Thoracic aorta (tissue), 2 donors: ENCODE results near the gene APOBEC3C. TPM values are rescaled to one million over a fixed set of nuclear protein-coding genes. Genes with fewer than 3 reads are reported as not detected.
"Not testable (repeated sequence)": the region's sequence is repeated elsewhere in the genome, so short reads cannot be mapped to it uniquely, and the experiment has no call there.

ENCODE experiments used
- ATAC-seq: fragments of 150-250 bp; one replicate; pipeline ENCODE4 v1.8.0; 2017; ENCODE audit warnings: low read depth; ENCODE audit not compliant: insufficient number of reproducible peaks, low FRiP score
- DNase-seq: peaks from one replicate; pipeline ENCODE4 v3.0.0-alpha.2; 2020; ENCODE audit warnings: low spot score
- H3K27ac ChIP-seq, 2 donors: fragments of 200-600 bp; sonication (generic); 1 replicate in 1 of 2; 2 replicates in 1 of 2; pipeline ENCODE4 v1.5.1; 2016; ENCODE audit warnings: mild to moderate bottlenecking in 2 of 2, moderate library complexity in 2 of 2
- H3K27me3 ChIP-seq: fragments of 200-600 bp; sonication (generic); replicated peaks from 2 replicates; pipeline ENCODE4 v1.6.0; 2016; ENCODE audit warnings: mild to moderate bottlenecking; ENCODE audit not compliant: insufficient read depth
- H3K36me3 ChIP-seq: fragments of 200-600 bp; sonication (generic); one replicate; pipeline ENCODE4 v1.5.1; 2016
- H3K4me1 ChIP-seq, 2 donors: fragments of 200-600 bp; sonication (generic); 1 replicate in 1 of 2; 2 replicates in 1 of 2; pipeline versions ENCODE4 v1.5.1 to v1.6.0; 2016; ENCODE audit warnings: low read depth in 2 of 2, mild to moderate bottlenecking in 1 of 2; ENCODE audit not compliant: control insufficient read depth in 1 of 2
- H3K4me3 ChIP-seq: fragments of 200-600 bp; sonication (generic); 2 replicates; pipeline ENCODE4 v1.5.1; 2016; ENCODE audit warnings: mild to moderate bottlenecking
- H3K9me3 ChIP-seq: fragments of 200-600 bp; sonication (generic); 2 replicates; pipeline ENCODE4 v1.5.1; 2016
- CTCF ChIP-seq: fragments of 200-600 bp; sonication (generic); IDR thresholded peaks from one replicate; pipeline ENCODE4 v1.5.1; 2019; ENCODE audit warnings: antibody characterized with exemption
- total RNA-seq, 2 donors: library from RNA; depleted of rRNA; stranded (reverse); fragments of >200 nt; gene quantifications; one replicate each; pipeline versions ENCODE4 v1.1.0 to v1.2.3, GENCODE V29; 2016

APOBEC3C gene
- total RNA-seq, 2 donors from 2014 or later: 5.5 to 22.3 TPM

- H3K4me3 ChIP-seq: no peak overlapping the region
- ATAC-seq (no peak), DNase-seq (no peak)
- no peaks in the 10 kb centered on the region for H3K9me3 ChIP-seq
- no peak overlapping the region for H3K27ac ChIP-seq
- H3K36me3 ChIP-seq: no peaks in the 10 kb centered on the region
- no peak for TF ChIP-seq CTCF
- peaks cover 9 to 16% of the 10 kb centered on the region in 2 donors for H3K4me1 ChIP-seq
- no peaks in the 10 kb centered on the region for H3K27me3 ChIP-seq
Measured at GRCh38 chr22:39016592-39016991, 2.5 kb downstream of the APOBEC3C start.

- no peak for DNase-seq
- H3K27ac ChIP-seq: no peak overlapping the region
- H3K27me3 ChIP-seq: no peaks in the 10 kb centered on the region
- H3K4me1 ChIP-seq: peaks cover 12 to 19% of the 10 kb centered on the region in 2 donors
- no peak for ATAC-seq
- no peaks in the 10 kb centered on the region for H3K9me3 ChIP-seq
- H3K4me3 ChIP-seq: no peak overlapping the region
- no peak for TF ChIP-seq CTCF
- H3K36me3 ChIP-seq: no peaks in the 10 kb centered on the region
Measured at GRCh38 chr22:39017596-39018365, 3.7 kb downstream of the APOBEC3C start.

- not testable (repeated sequence) for H3K36me3 ChIP-seq, DNase-seq, H3K27me3 ChIP-seq, ATAC-seq, H3K9me3 ChIP-seq
- Histone ChIP-seq H3K27ac (peak overlapping the region in 1 of 2 donors; percentile 38), H3K4me3 (peak overlapping the region; percentile 69), H3K4me1 (peaks cover 6 to 11% of the 10 kb centered on the region in 2 donors)
Measured at GRCh38 chr22:39020021-39020651, 6.1 kb downstream of the APOBEC3C start.

GRCh38 chr22:39021552-39022250, 7.6 kb downstream of the APOBEC3C start:
- Histone ChIP-seq H3K36me3 (no peaks in the 10 kb centered on the region), H3K4me3 (peak overlapping the region; percentile 69), H3K9me3 (no peaks in the 10 kb centered on the region), H3K27ac (peak overlapping the region; percentile 53 to 54), H3K27me3 (no peaks in the 10 kb centered on the region), H3K4me1 (peaks cover 3 to 9% of the 10 kb centered on the region in 2 donors)
- no peak for DNase-seq
- TF ChIP-seq CTCF: no peak
- ATAC-seq: no peak

- no peak for ATAC-seq
Measured at GRCh38 chr22:39024519-39025308, 10.7 kb downstream of the APOBEC3C start.

More at GRCh38 chr22:39024519-39025308, 10.7 kb downstream of the APOBEC3C start:
- Histone ChIP-seq H3K36me3 (no peaks in the 10 kb centered on the region), H3K27me3 (no peaks in the 10 kb centered on the region), H3K27ac (no peak overlapping the region), H3K4me3 (no peak overlapping the region), H3K4me1 (peaks cover 3 to 9% of the 10 kb centered on the region in 2 donors), H3K9me3 (no peaks in the 10 kb centered on the region)
- DNase-seq: no peak
- no peak for TF ChIP-seq CTCF
